Lower leg skin (tissue), 4 donors: ENCODE measurements around the gene SLC9A9. TPM values are rescaled to one million over a fixed set of nuclear protein-coding genes. Genes with fewer than 3 reads are reported as not detected.

Experiments
- DNase-seq, 2 donors: peaks; one replicate each; pipeline ENCODE4 v3.0.0-alpha.2; 2019; ENCODE audit warnings: low spot score in 2 of 2
- H3K4me3 ChIP-seq: fragments of 200-600 bp; sonication (generic); 2 replicates; pipeline ENCODE4 v1.5.1; 2017; ENCODE audit warnings: mild to moderate bottlenecking, low read depth; ENCODE audit not compliant: poor library complexity, severe bottlenecking
- POLR2A ChIP-seq, 2 donors: fragments of 450-650 bp; IDR thresholded peaks; one replicate each; pipeline ENCODE4 v1.6.1; 2016 to 2017; ENCODE audit warnings: antibody characterized with exemption in 2 of 2, mild to moderate bottlenecking in 1 of 2, moderate library complexity in 1 of 2
- WGBS, 2 donors: methylation state at CpG; one replicate each; pipeline ENCODE4 v1.1.5; 2018; 5-methylcytosine and 5-hydroxymethylcytosine counted together
- intact Hi-C: fragments of 100-400 bp; cut with DNase I; formaldehyde crosslinking; loops from one replicate; pipeline ENCODE4 v1.15.0; 2023; ENCODE audit warnings: low total_unique reads
- total RNA-seq, 4 donors: library from RNA; depleted of rRNA; stranded (reverse); fragments of >200 nt; gene quantifications; one replicate each; pipeline ENCODE4 v1.1.0, GENCODE V29; 2016
- TF ChIP-seq, protein P1 (sequence below), 3 donors: fragments of 450-650 bp; IDR thresholded peaks; one replicate each; pipeline ENCODE4 v1.5.1; 2016; ENCODE audit warnings: antibody characterized with exemption in 3 of 3, mild to moderate bottlenecking in 3 of 3, moderate library complexity in 2 of 3

SLC9A9 gene
- total RNA-seq, 4 donors from 2014 or later = 14.6 to 40.8 (median 23.7) TPM

- DNase-seq = no peak
- H3K4me3 ChIP-seq = no peak overlapping the region
- TF ChIP-seq, protein P1, sequence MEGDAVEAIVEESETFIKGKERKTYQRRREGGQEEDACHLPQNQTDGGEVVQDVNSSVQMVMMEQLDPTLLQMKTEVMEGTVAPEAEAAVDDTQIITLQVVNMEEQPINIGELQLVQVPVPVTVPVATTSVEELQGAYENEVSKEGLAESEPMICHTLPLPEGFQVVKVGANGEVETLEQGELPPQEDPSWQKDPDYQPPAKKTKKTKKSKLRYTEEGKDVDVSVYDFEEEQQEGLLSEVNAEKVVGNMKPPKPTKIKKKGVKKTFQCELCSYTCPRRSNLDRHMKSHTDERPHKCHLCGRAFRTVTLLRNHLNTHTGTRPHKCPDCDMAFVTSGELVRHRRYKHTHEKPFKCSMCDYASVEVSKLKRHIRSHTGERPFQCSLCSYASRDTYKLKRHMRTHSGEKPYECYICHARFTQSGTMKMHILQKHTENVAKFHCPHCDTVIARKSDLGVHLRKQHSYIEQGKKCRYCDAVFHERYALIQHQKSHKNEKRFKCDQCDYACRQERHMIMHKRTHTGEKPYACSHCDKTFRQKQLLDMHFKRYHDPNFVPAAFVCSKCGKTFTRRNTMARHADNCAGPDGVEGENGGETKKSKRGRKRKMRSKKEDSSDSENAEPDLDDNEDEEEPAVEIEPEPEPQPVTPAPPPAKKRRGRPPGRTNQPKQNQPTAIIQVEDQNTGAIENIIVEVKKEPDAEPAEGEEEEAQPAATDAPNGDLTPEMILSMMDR (IDR thresholded peaks at IDR 0.05) = no peak
- no peak for TF ChIP-seq POLR2A (IDR thresholded peaks at IDR 0.05)
- 67 to 68% methylated on average over 4 of the region's 4 CpGs for WGBS, 2 donors
- intact Hi-C loops = no loop called here
Measured at GRCh38 chr3:143821862-143822261, 26.4 kb downstream of the SLC9A9 start.

GRCh38 chr3:143820466-143821221, 27.6 kb downstream of the SLC9A9 start:
- no peak for DNase-seq
- 80 to 91% methylated on average over 3 of the region's 3 CpGs for WGBS, 2 donors
- TF ChIP-seq, protein P1 (IDR thresholded peaks at IDR 0.05) = no peak
- no peak for TF ChIP-seq POLR2A (IDR thresholded peaks at IDR 0.05)
- intact Hi-C loops = no loop called here
- H3K4me3 ChIP-seq = no peak overlapping the region

GRCh38 chr3:143819890-143820289, 28.4 kb downstream of the SLC9A9 start:
- WGBS, 2 donors = 71 to 81% methylated on average over 1 of the region's 1 CpG
- TF ChIP-seq, protein P1 (IDR thresholded peaks at IDR 0.05) = no peak
- no peak for TF ChIP-seq POLR2A (IDR thresholded peaks at IDR 0.05)
- no peak for DNase-seq
- no peak overlapping the region for H3K4me3 ChIP-seq
- intact Hi-C loops = no loop called here

GRCh38 chr3:143814443-143814889, 33.8 kb downstream of the SLC9A9 start:
- TF ChIP-seq, protein P1 (IDR thresholded peaks at IDR 0.05) = no peak
- TF ChIP-seq POLR2A (IDR thresholded peaks at IDR 0.05) = no peak
- 78 to 79% methylated on average over 3 of the region's 3 CpGs for WGBS, 2 donors
- intact Hi-C loops = no loop called here
- DNase-seq = no peak
- no peak overlapping the region for H3K4me3 ChIP-seq

DNA sequence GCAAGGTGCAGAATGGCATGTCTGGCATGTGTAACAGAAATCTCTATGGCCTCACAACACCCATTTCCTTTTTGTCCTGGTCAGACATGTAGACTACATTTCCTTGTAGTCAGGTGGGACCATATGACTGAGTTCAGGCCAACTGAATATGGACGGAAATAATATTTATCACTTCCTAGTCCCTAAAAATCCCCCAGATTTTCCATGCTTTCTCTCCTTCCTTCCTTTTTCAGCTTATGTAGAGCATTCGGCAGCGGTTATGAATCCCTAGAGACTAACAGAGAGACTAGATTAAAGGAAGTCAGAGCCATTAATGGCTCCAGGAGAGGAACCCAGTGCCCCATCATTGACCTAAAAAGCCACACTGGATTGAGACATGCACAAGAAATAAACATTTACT, 35.8 kb downstream of the SLC9A9 start:
- no peak for DNase-seq
- WGBS, 2 donors = 63 to 82% methylated on average over 3 of the region's 3 CpGs
- no peak overlapping the region for H3K4me3 ChIP-seq
- intact Hi-C loops = no loop called here
- TF ChIP-seq POLR2A (IDR thresholded peaks at IDR 0.05) = no peak
- TF ChIP-seq, protein P1 (IDR thresholded peaks at IDR 0.05) = no peak
